LNCaP clone FGC (cell line): ENCODE measurements around the gene TALDO1.

ENCODE experiments used
- DNase-seq: peaks from one replicate; pipeline ENCODE4 v3.0.0-alpha.2; 2011; ENCODE audit warnings: low read depth
- H3K4me3 ChIP-seq: 2 replicates; pipeline ENCODE4 v1.5.1; 2011; ENCODE audit warnings: mild to moderate bottlenecking, low read depth, low read length, control low read depth
- TF ChIP-seq, protein P1 (sequence below): IDR thresholded peaks from 2 replicates; pipeline ENCODE4 v1.5.1; 2012; ENCODE audit warnings: mild to moderate bottlenecking; ENCODE audit not compliant: control insufficient read depth, insufficient read depth; ENCODE audit errors: extremely low read depth

Gene TALDO1

DNA sequence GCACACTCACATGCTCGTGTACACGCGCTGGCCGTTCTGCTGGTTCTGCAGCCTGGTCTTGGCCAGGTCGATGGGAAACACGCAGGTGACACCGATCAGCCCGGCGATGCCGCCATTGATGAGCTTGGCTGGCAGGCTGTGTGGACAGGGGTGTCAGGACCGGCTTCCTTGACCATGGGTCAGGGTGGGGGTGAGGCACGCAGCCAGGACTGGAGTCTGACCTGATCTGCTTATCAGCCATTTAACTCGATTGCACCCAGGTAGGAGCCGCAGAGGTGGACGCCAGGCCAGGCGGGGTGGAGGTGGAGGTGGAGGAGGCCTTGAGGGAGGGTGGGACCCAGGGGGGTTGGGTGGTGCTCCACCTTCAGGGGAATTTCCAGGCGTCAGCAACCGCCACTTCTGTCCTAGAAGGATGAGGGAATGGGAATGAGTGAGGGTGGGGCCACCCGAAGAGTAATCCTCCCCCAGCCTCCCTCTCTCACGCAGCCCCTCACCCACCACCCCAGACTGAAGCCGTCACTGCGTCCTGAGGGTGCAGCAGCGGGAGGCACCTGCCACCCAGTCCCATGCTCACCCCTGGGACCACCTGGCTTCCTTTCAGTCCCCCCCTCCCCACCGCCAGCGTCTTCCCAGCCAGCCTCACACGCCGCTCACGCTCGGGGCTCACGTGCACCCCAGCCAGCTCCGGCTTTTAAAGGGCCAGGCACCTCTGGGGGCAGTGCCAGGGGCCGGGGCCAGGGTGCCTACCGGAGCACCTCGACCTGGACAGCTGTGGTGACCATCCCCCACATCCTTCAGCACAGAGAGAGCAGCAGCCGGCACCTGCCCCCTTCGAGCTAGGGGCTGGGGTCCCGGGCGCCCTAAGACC, 47.7 kb downstream of the TALDO1 start:
- H3K4me3 ChIP-seq = peak overlapping the region; percentile 45
- DNase-seq = no peak
- TF ChIP-seq, protein P1, sequence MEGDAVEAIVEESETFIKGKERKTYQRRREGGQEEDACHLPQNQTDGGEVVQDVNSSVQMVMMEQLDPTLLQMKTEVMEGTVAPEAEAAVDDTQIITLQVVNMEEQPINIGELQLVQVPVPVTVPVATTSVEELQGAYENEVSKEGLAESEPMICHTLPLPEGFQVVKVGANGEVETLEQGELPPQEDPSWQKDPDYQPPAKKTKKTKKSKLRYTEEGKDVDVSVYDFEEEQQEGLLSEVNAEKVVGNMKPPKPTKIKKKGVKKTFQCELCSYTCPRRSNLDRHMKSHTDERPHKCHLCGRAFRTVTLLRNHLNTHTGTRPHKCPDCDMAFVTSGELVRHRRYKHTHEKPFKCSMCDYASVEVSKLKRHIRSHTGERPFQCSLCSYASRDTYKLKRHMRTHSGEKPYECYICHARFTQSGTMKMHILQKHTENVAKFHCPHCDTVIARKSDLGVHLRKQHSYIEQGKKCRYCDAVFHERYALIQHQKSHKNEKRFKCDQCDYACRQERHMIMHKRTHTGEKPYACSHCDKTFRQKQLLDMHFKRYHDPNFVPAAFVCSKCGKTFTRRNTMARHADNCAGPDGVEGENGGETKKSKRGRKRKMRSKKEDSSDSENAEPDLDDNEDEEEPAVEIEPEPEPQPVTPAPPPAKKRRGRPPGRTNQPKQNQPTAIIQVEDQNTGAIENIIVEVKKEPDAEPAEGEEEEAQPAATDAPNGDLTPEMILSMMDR = no peak

DNA sequence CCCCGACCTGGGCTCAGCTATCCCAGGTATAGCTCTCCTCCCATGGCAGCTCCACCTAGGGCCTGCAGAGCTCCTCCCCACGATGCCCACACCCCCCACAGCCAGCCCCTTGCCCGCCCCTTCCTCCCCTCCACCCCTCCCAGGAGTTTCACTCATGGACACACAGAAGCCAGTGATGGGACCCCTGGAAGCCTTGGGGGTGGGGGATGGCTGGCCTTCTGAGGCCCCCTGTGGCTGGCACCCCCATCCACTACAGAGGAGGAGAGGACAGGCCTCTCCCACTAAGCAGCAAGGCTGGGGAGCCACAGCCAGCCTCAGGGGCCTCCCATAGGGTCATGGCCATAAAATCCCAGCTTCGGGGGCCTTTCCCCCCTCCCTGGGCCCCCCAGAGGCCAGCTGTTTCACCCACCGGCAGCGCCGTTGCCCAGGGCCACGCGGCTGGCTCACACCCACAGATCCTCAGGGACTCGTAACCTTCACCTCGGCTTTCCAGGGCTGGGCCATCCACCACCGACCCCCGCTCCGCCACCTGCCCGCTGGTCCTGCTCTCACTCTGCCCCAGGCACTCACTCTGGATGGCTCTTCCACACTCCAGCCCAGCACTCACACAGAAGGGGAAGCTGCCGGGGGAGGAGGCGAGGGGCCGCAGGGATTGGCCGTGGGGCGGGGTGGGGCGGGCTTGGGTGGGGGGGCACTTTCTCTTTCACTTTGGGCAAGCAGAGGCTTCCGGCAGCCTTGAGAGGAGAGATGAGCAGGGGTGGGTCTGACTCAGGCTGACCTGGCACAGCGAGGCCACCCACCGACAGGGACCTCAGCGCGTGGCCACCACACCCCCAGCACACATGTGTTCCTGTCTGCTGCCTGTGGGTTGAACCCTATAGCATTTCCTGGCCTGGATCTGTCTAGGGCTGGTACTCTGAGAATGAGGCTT, 48.6 kb downstream of the TALDO1 start:
- TF ChIP-seq, protein P1 = no peak
- H3K4me3 ChIP-seq = peak overlapping the region; percentile 45
- no peak for DNase-seq

- TF ChIP-seq, protein P1 = no peak
- no peak for DNase-seq
- peak overlapping the region; percentile 94 for H3K4me3 ChIP-seq
These were observed 49.5 kb downstream of the TALDO1 start for GRCh38 chr11:796565-797295.

- DNase-seq = no peak
- TF ChIP-seq, protein P1 = no peak
- peak overlapping the region; percentile 94 for H3K4me3 ChIP-seq
These were observed 50.2 kb downstream of the TALDO1 start for GRCh38 chr11:797296-798092.

GRCh38 chr11:798093-798713, 50.9 kb downstream of the TALDO1 start, which contains the start of gene SLC25A22:
SLC25A22 (minus strand) TSS chr11:798281; CDS start chr11:795006, 3,275 bp downstream.
- TF ChIP-seq, protein P1 = peak; percentile 87
- H3K4me3 ChIP-seq = peak within 1 kb of the TSS; percentile 94
- DNase-seq = no peak
